Measurements from ENCODE around the gene TLCD1.

The TLCD1 gene

GRCh38 chr17:28734712-28735241, 8.7 kb upstream of the TLCD1 start:
- DNase-seq (ENCODE audit: insufficient read length, low spot score), result no peak
- no peak for FAIRE-seq
- TF ChIP-seq, protein P1, sequence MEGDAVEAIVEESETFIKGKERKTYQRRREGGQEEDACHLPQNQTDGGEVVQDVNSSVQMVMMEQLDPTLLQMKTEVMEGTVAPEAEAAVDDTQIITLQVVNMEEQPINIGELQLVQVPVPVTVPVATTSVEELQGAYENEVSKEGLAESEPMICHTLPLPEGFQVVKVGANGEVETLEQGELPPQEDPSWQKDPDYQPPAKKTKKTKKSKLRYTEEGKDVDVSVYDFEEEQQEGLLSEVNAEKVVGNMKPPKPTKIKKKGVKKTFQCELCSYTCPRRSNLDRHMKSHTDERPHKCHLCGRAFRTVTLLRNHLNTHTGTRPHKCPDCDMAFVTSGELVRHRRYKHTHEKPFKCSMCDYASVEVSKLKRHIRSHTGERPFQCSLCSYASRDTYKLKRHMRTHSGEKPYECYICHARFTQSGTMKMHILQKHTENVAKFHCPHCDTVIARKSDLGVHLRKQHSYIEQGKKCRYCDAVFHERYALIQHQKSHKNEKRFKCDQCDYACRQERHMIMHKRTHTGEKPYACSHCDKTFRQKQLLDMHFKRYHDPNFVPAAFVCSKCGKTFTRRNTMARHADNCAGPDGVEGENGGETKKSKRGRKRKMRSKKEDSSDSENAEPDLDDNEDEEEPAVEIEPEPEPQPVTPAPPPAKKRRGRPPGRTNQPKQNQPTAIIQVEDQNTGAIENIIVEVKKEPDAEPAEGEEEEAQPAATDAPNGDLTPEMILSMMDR (IDR thresholded peaks at IDR 0.05; ENCODE audit: insufficient read depth, missing control alignments), result no peak

- TF ChIP-seq, protein P1 (IDR thresholded peaks at IDR 0.05; ENCODE audit: insufficient read depth, missing control alignments), result no peak
- no peak for DNase-seq (ENCODE audit: insufficient read length, low spot score)
- no peak for FAIRE-seq
These were observed 7.3 kb upstream of the TLCD1 start for GRCh38 chr17:28733346-28733745.

DNA sequence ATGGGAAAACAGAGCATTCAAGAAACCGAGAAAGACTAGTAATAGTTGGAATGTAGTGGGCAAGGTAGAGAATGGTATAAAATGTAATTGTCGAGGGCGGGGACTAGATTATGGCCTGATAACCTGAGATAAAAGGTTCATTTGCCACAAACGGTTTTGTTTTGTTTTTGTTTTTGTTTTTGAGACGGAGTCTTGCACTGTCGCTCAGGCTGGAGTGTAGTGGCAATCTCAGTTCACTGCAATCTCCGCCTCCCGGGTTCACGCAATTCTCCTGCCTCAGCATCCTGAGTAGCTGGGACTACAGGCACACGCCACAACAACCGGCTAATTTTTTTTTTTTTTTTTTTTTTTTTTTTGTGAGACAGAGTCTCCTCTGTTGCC, 3.9 kb upstream of the TLCD1 start:
- TF ChIP-seq, protein P1 (IDR thresholded peaks at IDR 0.05; ENCODE audit: insufficient read depth, missing control alignments), result no peak
- FAIRE-seq, result no peak

GRCh38 chr17:28728364-28729200, 2.5 kb upstream of the TLCD1 start, which contains the start of gene NEK8:
TSS of gene NEK8 (plus strand) at chr17:28728788. CDS start at chr17:28728814, 26 bp downstream.
- peak; percentile 87 for DNase-seq (ENCODE audit: insufficient read length, low spot score)
- FAIRE-seq, result no peak
- TF ChIP-seq, protein P1 (IDR thresholded peaks at IDR 0.05; ENCODE audit: insufficient read depth, missing control alignments), result no peak

More for the DNA sequence above, 3.9 kb upstream of the TLCD1 start:
- no peak for DNase-seq (ENCODE audit: insufficient read length, low spot score)

DNA sequence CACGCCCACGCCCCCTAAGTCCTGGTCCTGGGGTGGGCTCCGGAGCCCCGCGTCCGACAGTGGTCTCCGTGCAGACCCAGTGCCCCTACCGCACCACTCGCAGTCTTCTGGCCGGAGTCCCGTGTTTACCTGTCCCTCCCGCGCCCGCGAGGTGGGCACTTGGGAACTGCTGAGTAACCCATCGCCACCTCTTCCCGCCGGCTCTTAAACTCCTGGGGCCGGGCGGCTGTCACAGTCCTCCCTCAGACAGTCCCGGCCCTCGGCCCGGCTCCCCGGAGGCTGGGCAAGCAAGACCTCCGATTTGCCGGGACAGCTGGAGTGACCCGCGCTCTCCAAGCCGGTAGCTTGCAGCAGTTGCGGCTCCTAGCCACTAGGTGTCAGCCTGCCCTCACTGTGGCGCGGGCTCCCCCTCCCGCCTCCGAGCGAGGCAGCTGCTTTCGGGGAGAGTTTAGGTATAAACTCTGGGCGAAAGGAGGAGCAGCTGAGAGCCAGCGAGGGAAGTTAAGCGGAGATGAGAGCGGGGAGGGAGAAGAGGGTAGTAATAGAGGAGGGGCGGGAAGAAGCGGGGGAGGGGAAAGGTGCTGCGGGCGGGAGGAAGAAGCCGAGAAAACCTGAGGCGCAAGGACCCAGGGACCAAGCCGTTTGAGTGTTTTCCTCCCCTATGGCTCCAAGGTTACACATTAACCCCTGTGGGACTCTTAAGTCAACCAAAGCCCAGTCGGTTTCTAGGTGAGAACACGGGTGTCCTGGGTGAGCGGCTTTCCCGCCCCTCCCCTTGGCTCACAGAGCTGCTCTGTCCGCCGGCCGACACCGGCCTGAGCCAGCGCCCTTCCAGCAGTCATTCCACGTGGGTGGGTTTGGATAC, 826 bp upstream of the TLCD1 start:
- FAIRE-seq (no peak), DNase-seq (ENCODE audit: insufficient read length, low spot score) (no peak)
- TF ChIP-seq, protein P1 (IDR thresholded peaks at IDR 0.05; ENCODE audit: insufficient read depth, missing control alignments), result peak; percentile 100

DNA sequence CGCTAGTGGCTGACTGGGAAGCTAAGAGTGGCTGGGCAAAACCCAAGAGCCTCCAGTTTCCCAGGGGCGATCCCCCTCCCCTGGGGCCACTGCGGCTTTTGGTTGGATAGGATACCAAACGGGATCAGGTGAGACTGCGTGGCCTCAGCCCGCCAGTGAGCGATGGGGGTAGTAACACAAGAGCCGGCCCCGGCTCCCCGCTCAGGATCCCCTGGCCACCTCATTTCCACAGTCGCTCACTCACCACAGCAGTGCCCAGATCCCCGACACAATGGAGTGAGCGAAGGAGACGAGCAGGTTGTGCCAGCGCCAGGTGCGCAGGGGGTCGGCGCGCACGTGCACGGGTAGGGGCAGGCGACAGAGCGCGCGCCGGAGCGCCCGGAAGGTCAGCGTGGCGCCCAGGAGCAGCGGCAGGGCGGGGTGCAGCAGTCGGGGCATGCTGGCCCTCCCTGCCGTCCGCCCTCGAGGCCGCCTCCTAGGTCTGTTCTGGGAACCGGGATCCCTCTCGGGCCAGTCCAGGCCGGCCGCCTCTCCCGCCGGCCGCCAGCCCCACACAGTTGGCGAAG, 290 bp downstream of the TLCD1 start:
- DNase-seq (ENCODE audit: insufficient read length, low spot score) (no peak), FAIRE-seq (no peak)
- TF ChIP-seq, protein P1 (IDR thresholded peaks at IDR 0.05; ENCODE audit: insufficient read depth, missing control alignments), result no peak

Data from D721Med (cell line).